Activated naive CD8-positive, alpha-beta T cell treated with anti-CD3 and anti-CD28 coated beads, Interleukin-2, amount 50 U/mL, for 24 hours (primary cell): ENCODE data around the gene LRRN2.

Experiments
- ATAC-seq: fragments of 150-1000 bp; cut with Tn5 transposase; one replicate; pipeline ENCODE4 v1.10.0; 2021
- DNase-seq: peaks from one replicate; pipeline ENCODE4 v3.0.0; 2021
- H3K27ac Mint-ChIP-seq: one replicate; pipeline ENCODE4 v1.8.0; 2021; ENCODE audit warnings: mild to moderate bottlenecking, mixed read lengths
- H3K27me3 Mint-ChIP-seq: one replicate; pipeline ENCODE4 v1.8.0; 2021; ENCODE audit warnings: mixed read lengths
- H3K36me3 Mint-ChIP-seq: one replicate; pipeline ENCODE4 v1.8.0; 2021; ENCODE audit warnings: low read depth, mixed read lengths
- H3K4me1 Mint-ChIP-seq: one replicate; pipeline ENCODE4 v1.8.0; 2021; ENCODE audit warnings: mixed read lengths
- H3K4me3 Mint-ChIP-seq: one replicate; pipeline ENCODE4 v1.8.0; 2021; ENCODE audit warnings: mild to moderate bottlenecking, moderate library complexity, mixed read lengths
- H3K9me3 Mint-ChIP-seq: one replicate; pipeline ENCODE4 v1.8.0; 2021; ENCODE audit warnings: mixed read lengths

LRRN2 gene

GRCh38 chr1:204688776-204689175 lies 3.2 kb upstream of the LRRN2 start:
- ATAC-seq (no peak), DNase-seq (no peak)
- Mint-ChIP-seq H3K27me3 (peaks cover 29% of the 10 kb centered on the region), H3K4me1 (peaks cover 14% of the 10 kb centered on the region), H3K36me3 (no peaks in the 10 kb centered on the region), H3K27ac (no peak overlapping the region), H3K4me3 (no peak overlapping the region), H3K9me3 (no peaks in the 10 kb centered on the region)

- Mint-ChIP-seq H3K36me3 (no peaks in the 10 kb centered on the region), H3K4me3 (no peak overlapping the region), H3K9me3 (no peaks in the 10 kb centered on the region), H3K27ac (no peak overlapping the region), H3K4me1 (peaks cover 14% of the 10 kb centered on the region), H3K27me3 (peaks cover 35% of the 10 kb centered on the region)
- no peak for DNase-seq
- no peak for ATAC-seq
Measured at GRCh38 chr1:204688007-204688406, 2.5 kb upstream of the LRRN2 start.

GRCh38 chr1:204684571-204685235 lies 835 bp downstream of the LRRN2 start:
- peak; percentile 25 for ATAC-seq
- H3K4me1 Mint-ChIP-seq: peaks cover 11% of the 10 kb centered on the region
- H3K4me3 Mint-ChIP-seq: peak overlapping the region; percentile 32
- no peak overlapping the region for H3K27ac Mint-ChIP-seq
- no peak for DNase-seq
- H3K36me3 Mint-ChIP-seq: no peaks in the 10 kb centered on the region
- peaks cover 38% of the 10 kb centered on the region for H3K27me3 Mint-ChIP-seq
- no peaks in the 10 kb centered on the region for H3K9me3 Mint-ChIP-seq

GRCh38 chr1:204684206-204684570 lies 1.4 kb downstream of the LRRN2 start:
- DNase-seq (no peak), ATAC-seq (peak; percentile 13)
- peaks cover 11% of the 10 kb centered on the region for H3K4me1 Mint-ChIP-seq
- H3K27me3 Mint-ChIP-seq: peaks cover 38% of the 10 kb centered on the region
- H3K4me3 Mint-ChIP-seq: peak overlapping the region; percentile 32
- no peaks in the 10 kb centered on the region for H3K9me3 Mint-ChIP-seq
- no peaks in the 10 kb centered on the region for H3K36me3 Mint-ChIP-seq
- H3K27ac Mint-ChIP-seq: no peak overlapping the region

- Mint-ChIP-seq H3K4me1 (peaks cover 11% of the 10 kb centered on the region), H3K9me3 (no peaks in the 10 kb centered on the region), H3K36me3 (no peaks in the 10 kb centered on the region), H3K27ac (no peak overlapping the region), H3K4me3 (no peak overlapping the region), H3K27me3 (peaks cover 38% of the 10 kb centered on the region)
- DNase-seq: no peak
- no peak for ATAC-seq
Measured at GRCh38 chr1:204683284-204684205, 2.0 kb downstream of the LRRN2 start.

GRCh38 chr1:204680461-204680860 lies 5.1 kb downstream of the LRRN2 start:
- DNase-seq: no peak
- H3K27me3 Mint-ChIP-seq: peaks cover 18% of the 10 kb centered on the region
- no peak overlapping the region for H3K27ac Mint-ChIP-seq
- no peaks in the 10 kb centered on the region for H3K9me3 Mint-ChIP-seq
- no peaks in the 10 kb centered on the region for H3K36me3 Mint-ChIP-seq
- no peak for ATAC-seq
- no peak overlapping the region for H3K4me3 Mint-ChIP-seq
- H3K4me1 Mint-ChIP-seq: peaks cover 8% of the 10 kb centered on the region

GRCh38 chr1:204680051-204680450 lies 5.5 kb downstream of the LRRN2 start:
- Mint-ChIP-seq H3K27ac (no peak overlapping the region), H3K36me3 (no peaks in the 10 kb centered on the region), H3K27me3 (peaks cover 18% of the 10 kb centered on the region), H3K4me1 (peaks cover 8% of the 10 kb centered on the region), H3K9me3 (no peaks in the 10 kb centered on the region), H3K4me3 (no peak overlapping the region)
- DNase-seq (no peak), ATAC-seq (no peak)

GRCh38 chr1:204678721-204679475 lies 6.6 kb downstream of the LRRN2 start:
- Mint-ChIP-seq H3K27ac (no peak overlapping the region), H3K36me3 (no peaks in the 10 kb centered on the region), H3K9me3 (no peaks in the 10 kb centered on the region), H3K4me3 (no peak overlapping the region), H3K4me1 (no peaks in the 10 kb centered on the region), H3K27me3 (peaks cover 9% of the 10 kb centered on the region)
- DNase-seq: no peak
- ATAC-seq: no peak

- Mint-ChIP-seq H3K4me3 (no peak overlapping the region), H3K36me3 (no peaks in the 10 kb centered on the region), H3K4me1 (no peaks in the 10 kb centered on the region), H3K9me3 (no peaks in the 10 kb centered on the region), H3K27me3 (peaks cover 3% of the 10 kb centered on the region), H3K27ac (no peak overlapping the region)
- DNase-seq (no peak), ATAC-seq (no peak)
Measured at GRCh38 chr1:204677864-204678263, 7.7 kb downstream of the LRRN2 start.

- no peaks in the 10 kb centered on the region for H3K4me1 Mint-ChIP-seq
- no peaks in the 10 kb centered on the region for H3K27me3 Mint-ChIP-seq
- DNase-seq: no peak
- no peak for ATAC-seq
- H3K27ac Mint-ChIP-seq: no peak overlapping the region
- no peak overlapping the region for H3K4me3 Mint-ChIP-seq
- no peaks in the 10 kb centered on the region for H3K9me3 Mint-ChIP-seq
- no peaks in the 10 kb centered on the region for H3K36me3 Mint-ChIP-seq
Measured at GRCh38 chr1:204676043-204676442, 9.5 kb downstream of the LRRN2 start.

GRCh38 chr1:204673909-204674649 lies 11.5 kb downstream of the LRRN2 start:
- Mint-ChIP-seq H3K36me3 (no peaks in the 10 kb centered on the region), H3K27me3 (no peaks in the 10 kb centered on the region), H3K27ac (no peak overlapping the region), H3K4me3 (no peak overlapping the region), H3K4me1 (no peaks in the 10 kb centered on the region), H3K9me3 (no peaks in the 10 kb centered on the region)
- no peak for ATAC-seq
- no peak for DNase-seq

GRCh38 chr1:204673209-204673608 lies 12.3 kb downstream of the LRRN2 start:
- H3K4me3 Mint-ChIP-seq: no peak overlapping the region
- no peaks in the 10 kb centered on the region for H3K27me3 Mint-ChIP-seq

GRCh38 chr1:204672482-204673121 lies 12.9 kb downstream of the LRRN2 start:
- no peaks in the 10 kb centered on the region for H3K4me1 Mint-ChIP-seq
- H3K9me3 Mint-ChIP-seq: no peaks in the 10 kb centered on the region
- H3K36me3 Mint-ChIP-seq: no peaks in the 10 kb centered on the region
- no peak overlapping the region for H3K27ac Mint-ChIP-seq
- ATAC-seq (no peak), DNase-seq (no peak)
- H3K27me3 Mint-ChIP-seq: no peaks in the 10 kb centered on the region
- H3K4me3 Mint-ChIP-seq: no peak overlapping the region

More at GRCh38 chr1:204673209-204673608, 12.3 kb downstream of the LRRN2 start:
- DNase-seq: no peak
- Mint-ChIP-seq H3K4me1 (no peaks in the 10 kb centered on the region), H3K9me3 (no peaks in the 10 kb centered on the region), H3K36me3 (no peaks in the 10 kb centered on the region), H3K27ac (no peak overlapping the region)
- no peak for ATAC-seq

- ATAC-seq: no peak
- DNase-seq: no peak
- Mint-ChIP-seq H3K27me3 (no peaks in the 10 kb centered on the region), H3K4me1 (no peaks in the 10 kb centered on the region), H3K4me3 (no peak overlapping the region), H3K36me3 (no peaks in the 10 kb centered on the region), H3K9me3 (no peaks in the 10 kb centered on the region), H3K27ac (no peak overlapping the region)
Measured at GRCh38 chr1:204672069-204672468, 13.5 kb downstream of the LRRN2 start.
